DMS 273 (cell line): ENCODE measurements around the gene GLRA2.
A peak's percentile ranks its signal among the peaks of the same experiment; 100 is the strongest.
"Not testable (repeated sequence)": the region's sequence is repeated elsewhere in the genome, so short reads cannot be mapped to it uniquely, and the experiment has no call there.

Experiments
- DNase-seq: peaks from one replicate; lab custom pipeline; 2025; ENCODE audit not compliant: unreplicated experiment; lab: John Stamatoyannopoulos, UW

GLRA2 gene

DNA sequence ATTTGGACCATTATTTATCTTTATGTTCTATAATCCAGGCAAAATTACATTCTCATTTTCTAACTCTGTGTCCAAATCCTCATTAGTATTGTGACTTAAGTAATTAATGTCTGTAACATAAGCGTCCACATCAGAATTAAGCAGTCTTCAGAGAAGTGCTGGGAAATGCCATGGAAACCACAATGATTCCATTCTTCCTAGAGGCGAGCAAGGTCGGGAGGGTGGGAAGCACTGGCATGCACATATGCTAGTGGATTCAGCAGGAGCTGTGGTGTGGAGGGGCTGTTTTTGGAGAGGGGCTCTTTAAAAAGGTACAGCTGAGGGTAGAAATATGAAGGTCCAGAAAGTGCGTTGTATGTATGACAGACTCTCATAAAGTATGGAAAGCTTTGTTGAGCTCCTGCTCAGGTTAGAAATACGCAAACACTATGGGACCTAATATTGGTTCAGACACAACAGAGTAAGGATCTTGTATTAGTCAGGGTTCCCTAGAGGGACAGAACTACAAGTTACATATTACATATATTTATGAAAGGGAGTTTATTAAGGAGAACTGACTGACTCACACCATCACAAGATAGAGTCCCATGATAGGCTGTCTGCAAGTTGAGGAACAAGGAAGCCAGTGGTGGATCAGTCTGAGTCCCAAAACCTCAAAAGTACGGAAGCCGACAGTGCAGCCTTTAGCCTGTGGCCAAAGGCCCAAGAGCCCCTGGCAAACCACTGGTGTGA lies 61.5 kb downstream of the GLRA2 start:
- DNase-seq, result no peak

DNA sequence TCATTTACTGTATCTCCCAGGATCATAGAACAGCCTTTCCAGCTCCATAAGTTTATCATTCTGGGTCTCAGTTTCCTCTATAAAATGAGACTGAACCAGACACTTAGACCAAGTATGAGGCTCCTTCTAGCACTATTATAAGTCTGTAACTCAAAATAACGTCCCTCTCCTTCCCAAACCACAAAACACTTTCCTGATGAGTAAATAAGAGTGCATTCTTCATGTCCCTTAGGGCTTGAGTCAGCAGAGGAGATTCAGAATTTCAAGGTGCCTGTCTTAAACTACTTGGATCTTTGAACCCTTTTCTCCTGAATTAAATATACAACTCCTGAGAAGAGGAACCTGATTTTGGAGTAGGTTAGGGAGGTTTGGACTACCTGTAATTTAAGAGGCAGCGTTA lies 62.6 kb downstream of the GLRA2 start:
- DNase-seq, result no peak

DNA sequence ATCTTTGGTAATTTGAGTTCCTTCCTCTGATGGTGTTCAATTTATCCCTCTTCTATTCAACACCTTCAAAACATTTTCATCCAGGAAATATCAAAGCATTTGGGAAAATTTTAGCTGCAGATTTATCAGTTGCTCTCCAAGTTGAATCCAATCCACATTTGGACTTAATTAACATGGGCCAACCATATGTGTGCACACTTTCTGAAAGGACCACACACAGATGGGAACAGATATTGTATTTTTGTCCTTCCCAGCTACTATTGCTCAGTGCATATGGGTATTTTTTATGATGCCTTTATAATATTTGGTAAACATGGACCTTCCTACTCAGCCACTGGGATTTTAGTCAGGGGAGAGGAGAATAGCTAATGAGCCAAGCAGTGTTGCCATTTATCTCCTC lies 65.2 kb downstream of the GLRA2 start:
- no peak for DNase-seq

DNA sequence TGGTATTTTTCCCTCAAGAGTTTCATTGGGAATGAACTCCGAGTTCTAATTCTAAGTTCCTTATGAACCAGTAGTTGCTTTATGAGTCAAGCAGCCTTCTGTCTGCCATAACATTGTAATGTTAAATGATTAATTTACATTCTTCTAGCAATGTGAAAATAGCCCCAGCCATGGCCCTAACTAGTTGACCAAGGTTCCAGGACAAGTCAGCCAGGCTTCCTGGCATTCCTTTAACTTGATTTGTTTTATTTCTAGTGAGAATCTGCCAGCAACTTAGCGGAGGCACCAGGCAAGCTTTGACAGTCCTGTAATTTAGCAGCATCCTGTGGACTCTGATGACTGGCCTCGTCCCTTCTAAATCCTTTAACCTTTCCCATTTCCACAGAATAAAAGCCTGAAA lies 69.0 kb downstream of the GLRA2 start:
- DNase-seq, result no peak

DNA sequence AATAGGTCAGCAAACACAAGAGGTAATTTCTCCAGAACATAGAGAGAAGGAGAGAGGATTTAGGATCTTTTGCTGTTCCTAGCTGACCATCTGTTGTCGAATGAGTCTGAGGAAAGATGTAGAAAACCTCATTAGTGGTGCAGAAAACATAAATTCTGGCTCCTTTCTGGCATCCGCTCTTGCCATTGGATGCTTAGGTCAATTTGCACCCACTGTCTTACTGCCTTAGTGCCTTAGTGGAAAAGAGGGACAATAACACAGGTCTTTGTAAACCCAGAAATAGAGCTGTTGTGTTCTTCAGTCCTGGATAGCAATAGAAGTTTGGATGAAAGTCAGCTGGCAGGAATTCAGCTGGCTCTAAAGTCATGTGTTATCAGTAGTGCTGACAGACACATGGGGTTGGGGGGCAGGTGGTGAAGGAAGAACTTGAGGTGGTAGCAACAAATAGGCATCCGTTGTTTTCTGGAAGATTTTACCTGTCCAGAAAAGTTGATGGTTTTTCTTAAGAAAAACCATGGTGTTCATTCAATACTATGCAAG lies 78.2 kb downstream of the GLRA2 start:
- DNase-seq, result peak; percentile 82

DNA sequence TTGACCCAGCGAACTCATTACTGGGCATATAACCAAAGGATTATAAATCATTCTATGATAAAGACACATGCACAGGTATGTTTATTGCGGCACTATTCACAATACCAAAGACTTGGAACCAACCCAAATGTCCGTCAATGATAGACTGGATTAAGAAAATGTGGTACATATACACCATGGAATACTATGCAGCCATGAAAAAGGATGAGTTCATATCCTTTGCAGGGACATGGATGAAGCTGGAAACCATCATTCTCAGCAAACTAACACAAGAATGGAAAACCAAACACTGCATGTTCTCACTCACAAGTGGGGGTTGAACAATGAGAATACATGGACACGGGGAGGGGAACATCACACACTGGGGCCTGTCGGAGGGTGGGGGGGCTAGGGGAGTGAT lies 83.1 kb downstream of the GLRA2 start:
- DNase-seq, result not testable (repeated sequence)

DNA sequence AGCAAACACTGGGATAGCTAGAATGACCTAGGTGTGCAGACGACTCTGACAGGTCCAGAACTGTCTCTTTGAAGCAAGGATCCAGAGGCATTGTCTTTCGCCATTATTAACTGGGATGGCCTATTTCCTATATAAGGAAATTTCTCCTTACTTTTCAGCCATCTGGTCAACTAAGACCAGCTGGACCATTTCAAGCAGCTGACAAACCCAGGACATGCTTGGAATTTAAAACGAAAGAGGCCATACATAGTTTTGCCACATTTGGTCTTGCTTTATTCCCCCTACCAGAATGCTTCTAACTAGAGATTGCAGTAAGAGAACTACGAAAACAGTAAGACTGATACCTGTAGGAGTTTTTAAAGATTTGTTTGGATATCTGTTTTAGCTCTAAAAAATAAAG lies 87.0 kb downstream of the GLRA2 start:
- peak; percentile 13 for DNase-seq

DNA sequence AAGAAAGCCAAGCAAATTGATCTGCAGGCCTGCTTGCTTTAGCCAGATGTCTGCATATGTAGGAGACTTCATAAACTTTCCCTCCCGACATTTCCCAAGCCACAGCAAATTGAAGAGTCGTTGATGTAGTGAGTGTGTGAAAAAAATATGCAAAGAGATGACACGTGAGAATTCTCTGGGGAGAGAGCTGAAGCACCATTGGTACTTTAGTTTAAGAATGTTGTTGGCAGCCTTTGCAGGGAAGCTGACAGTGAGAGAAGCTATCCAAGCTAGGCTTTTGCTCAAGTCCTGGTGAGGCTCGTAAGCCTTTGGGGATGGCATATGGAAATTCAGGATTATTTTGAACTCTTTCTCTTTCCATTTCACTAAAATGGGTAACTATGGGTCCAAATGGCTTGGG lies 87.5 kb downstream of the GLRA2 start:
- DNase-seq, result peak; percentile 56

DNA sequence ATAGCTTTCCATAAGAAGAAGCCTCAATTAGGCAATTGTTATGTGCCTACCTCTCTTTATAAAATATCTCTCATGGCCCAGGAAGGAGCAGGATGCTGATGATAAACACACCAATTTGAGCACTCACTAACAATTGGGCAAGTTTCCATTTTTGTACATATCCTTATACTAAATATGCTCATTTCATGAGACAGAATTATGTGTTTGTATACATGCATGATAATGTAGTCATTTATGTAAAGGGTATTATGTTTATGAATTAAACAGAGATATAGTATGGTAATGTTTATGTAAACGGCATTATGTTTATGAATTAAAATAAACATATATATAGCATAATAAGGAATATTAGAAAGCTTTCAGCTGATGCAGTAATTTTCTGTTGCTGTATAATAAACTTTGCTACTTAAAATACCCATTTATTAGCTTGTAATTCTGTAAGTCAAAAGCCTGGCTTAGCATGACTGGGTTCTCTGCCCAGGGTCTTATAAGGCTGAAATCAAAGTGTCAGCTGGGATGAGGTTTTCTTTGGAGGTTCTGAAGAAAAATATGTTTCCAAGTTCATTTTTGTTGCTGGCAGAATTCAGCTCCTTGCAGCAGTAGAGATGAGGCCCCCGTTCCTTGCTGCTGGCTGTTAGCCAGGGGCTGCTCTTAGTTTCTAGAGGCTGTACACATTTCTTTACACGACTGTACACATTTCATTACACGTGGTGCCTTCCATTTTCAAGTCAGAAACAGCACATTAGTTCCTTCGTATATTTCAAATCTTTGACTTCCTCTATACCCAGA lies 89.0 kb downstream of the GLRA2 start:
- DNase-seq, result no peak

DNA sequence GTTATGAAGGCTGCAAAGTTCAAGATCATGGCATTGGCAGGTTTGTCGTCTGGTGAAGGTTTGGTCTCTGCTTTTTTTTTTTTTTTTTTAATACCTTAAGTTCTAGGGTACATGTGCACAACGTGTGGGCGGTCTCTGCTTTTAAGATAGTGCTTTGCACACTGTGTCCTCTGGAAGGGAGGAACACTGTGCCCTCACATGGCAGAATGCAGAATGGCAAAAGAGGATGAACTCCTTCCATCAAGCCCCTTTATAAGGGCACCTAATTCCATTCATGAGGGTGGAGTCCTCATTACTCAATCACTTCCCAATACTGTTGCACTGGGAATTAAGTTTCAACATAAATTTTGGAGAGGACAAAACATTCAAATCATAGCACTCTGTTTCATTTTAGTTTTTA lies 101.4 kb downstream of the GLRA2 start:
- DNase-seq, result peak; percentile 44

DNA sequence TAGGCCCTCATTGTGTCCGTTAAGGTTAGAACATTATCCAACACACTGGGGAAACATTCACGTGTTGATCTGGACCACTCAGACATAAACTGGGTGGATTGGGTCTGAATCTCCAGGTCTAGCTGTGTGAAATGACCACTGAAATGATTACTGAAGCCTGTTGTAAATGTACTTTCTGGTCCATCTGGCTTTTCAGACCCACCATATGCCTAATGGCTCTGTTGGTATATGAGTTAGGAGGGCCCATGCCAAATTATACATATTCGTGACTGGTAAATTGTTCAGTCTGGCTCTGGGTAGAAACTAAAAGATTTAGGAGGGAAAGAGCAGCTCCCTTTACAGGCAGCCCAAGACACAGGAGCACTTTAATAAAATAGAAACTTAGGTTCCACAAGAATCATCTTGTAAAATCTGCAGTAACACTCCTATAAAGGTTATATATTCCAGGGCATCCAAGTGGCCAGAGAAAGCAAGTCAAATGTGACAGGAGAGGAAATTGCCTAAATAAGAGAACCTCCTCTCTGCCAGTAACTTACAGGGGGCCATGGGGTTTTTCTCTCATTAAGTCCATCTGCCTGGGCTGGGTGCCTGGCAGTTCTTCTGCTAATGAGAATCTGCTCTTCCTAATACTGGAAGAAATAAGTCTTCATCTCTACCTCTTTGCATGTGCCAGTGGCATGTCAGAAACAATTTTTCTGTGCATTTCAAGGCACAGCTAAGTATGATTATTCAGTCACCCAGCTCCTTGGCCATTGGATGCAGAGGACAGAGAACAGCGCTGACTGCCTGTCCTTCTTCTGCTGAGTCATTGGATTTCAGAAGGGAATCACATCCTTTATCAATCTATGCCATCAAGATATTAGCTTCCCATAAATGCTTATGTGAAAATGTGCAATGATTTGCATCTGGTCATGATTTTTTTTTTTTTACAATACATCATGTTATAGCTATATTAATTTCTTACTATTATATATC lies 112.6 kb downstream of the GLRA2 start:
- peak; percentile 74 for DNase-seq

DNA sequence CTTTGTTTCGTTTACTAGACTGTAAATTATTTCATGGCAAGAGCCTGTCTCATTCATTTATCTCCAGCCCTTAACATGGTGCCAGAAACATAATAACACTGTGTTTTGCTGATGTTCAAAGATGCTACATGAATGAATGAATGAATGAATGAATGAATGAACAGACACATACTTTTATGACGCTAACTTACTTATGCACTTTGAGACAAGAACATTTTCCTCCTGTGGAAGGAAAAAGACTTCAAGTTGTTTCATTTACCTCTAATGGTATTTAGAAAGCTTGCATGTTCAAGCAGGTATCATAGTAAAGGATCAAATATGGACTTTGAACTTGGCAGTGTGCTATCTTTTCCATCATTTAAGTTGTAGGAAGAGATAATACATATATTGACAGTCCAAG lies 131.6 kb downstream of the GLRA2 start:
- DNase-seq, result no peak

DNA sequence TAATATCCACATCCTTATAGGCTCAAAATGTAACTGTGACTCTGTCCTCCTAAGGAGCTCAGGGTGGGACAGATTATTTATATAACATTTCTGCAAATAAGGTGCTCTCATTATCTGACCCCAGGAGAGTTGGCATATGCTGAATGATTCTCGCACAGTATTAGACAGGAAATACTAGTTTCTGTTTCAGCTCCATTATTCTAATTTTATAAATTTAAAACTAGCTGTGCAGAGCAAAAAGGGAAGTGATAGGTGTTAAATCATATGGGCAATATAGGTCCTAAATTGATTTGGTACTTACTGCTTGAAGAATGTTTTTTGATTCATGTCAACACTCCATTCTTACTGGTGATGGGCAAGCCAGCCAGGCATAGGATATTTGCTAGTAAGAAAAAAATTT lies 141.5 kb downstream of the GLRA2 start:
- DNase-seq, result no peak

DNA sequence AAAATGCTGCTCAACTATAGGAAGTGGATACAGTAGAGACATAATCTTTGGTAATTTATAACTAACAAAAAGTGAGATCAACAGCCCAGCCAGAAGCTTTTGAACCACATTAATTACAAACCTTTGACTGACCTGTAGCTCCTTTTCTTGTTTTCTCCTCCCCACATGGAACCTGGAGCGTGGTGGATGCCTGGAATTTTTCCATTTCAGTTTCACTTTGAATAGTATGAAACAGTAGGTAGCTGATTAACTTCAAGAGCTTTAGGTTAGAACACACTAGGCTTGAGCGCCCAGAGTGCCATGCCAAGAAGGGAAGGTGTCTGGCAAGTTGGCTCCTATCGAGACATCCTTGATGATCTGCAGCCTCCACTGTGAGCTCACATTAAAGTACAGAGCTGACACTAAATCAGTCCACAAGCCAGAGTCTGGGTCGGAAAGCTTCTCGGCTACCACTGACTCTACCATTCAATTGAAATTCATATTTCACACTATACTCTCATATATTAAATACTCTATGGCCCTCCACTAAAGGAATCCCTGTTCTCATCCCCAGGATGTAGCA lies 143.4 kb downstream of the GLRA2 start:
- no peak for DNase-seq

DNA sequence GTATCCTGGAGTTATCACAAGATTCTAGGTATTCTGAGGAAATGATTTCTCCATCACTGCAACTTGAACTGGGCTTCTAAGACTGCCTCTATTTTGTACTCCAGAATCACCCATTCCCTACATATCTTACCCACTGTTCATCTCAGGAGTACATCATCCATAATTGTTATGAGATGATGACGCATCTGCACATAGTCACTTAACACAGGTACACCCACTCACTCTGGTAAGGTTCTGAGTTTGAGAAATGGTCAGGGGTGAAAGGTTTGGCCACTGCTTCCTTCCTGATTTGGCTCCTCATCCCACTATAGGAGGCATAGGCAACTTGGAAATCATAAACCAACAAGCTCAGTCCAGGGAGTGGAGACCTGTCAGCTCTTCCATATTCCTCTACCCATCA lies 143.9 kb downstream of the GLRA2 start:
- DNase-seq, result no peak

DNA sequence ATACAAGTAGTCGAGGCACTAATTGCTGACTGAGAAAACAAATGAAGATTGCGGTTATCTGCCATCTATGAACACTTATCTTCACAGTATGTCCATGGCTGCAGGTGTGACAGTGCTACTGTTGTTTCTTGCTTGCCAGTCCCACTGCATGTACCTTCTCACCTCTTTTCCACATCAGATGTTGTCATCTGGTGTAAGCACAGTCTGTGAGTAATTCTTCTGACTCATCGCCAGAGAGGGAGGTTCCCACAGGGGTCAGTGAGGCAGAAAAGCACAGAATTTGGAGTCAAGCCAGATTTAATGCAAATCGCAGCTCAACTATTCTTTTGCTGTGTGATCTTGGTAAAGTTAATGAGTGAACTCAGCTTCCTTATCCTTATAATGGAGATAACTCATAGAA lies 144.4 kb downstream of the GLRA2 start:
- peak; percentile 92 for DNase-seq

DNA sequence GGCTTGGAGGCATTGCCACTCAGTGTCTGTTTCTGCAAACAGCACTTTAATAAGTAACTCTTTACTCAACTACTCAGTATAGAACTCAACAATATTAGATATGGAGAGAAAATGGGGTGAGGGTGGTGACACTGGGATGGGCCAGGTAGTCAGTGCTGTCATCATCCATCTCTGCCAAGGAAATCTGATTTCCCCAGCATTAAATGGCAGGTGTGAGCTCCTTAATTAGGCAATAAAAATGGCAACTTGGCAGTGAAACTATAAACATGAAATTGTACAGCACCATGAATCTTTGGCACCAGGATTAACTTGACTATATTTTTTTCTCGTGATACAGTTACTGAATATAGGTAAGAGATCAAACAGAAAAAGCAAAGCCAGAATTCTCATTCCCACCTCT lies 146.2 kb downstream of the GLRA2 start:
- peak; percentile 43 for DNase-seq

DNA sequence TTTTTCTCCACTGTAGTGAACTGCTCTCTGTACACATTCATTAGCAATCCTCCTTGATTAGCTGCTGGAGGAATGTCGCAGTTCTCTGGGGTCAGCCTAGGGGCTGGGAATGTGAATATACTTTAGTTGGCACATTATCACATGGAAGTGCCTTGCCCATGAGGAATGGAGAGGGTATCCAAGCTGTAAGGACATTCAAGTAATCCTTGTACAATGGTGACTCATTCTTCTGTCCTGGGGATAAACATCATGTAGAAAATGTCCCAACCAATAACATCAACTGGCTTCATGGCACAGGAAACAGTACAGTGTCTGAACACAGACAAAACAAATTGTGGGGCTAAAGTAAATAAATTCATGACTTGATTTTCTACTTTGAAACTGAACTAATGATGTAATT lies 147.1 kb downstream of the GLRA2 start:
- DNase-seq, result no peak

DNA sequence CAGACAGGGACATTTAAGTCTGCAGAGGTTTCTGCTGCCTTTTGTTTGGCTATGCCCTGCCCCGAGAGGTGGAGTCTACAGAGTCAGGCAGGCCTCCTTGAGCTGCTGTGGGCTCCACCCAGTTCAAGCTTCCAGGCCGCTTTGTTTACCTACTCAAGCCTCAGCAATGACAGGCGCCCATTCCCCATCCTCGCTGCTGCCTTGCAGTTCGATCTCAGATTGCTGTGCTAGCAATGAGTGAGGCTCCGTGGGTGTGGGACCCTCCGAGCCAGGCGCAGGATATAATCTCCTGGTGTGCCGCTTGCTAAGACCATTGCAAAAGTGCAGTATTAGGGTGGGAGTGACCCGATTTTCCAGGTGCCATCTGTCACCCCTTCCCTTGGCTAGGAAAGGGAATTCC lies 159.0 kb downstream of the GLRA2 start:
- DNase-seq, result not testable (repeated sequence)

DNA sequence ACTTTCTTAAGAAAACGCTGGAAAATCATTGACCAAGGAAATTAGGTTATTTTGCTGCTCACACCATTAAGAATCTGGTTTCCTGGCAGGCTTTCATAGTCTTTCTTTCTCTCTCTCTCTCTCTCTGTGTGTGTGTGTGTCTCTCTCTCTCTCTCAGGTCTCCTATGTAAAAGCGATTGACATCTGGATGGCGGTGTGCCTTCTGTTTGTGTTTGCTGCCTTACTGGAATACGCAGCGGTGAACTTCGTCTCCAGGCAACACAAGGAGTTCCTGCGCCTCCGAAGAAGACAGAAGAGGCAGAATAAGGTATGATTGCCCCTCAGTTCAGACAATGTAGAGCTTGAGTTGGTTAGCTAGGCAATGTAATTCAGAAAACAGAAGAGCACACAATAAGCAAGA lies 161.2 kb downstream of the GLRA2 start:
- DNase-seq, result no peak

DNA sequence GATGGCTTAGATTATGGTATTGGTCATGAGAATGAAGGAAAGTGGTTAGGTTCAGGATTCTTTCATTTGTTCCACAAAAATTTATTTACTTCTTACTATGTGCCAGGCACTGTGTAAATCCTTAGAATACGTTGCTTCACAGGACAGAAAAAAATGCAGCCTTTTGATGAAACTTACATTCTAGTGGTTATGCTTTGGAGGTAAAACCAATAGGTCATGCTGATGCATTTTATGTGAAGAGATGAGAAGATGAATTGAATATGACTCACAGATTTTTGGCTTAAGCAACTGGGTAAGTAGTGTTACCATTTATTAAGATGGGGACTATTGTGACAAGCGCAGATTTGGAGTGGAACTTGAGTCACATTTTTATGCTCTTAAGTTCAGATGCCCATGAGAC lies 165.3 kb downstream of the GLRA2 start:
- no peak for DNase-seq
